NCI-H128 (cell line): ENCODE measurements around the gene RPS6KA6.

Source experiments
- DNase-seq: peaks from one replicate; lab custom pipeline; 2025; ENCODE audit not compliant: unreplicated experiment; lab: John Stamatoyannopoulos, UW

The RPS6KA6 gene

GRCh38 chrX:84187533-84188319, at the start of gene RPS6KA6:
TSS of gene RPS6KA6 (minus strand) at chrX:84188199. CDS start at chrX:84187899, 300 bp downstream.
- no peak for DNase-seq

GRCh38 chrX:84224741-84225140, 36.7 kb upstream of the RPS6KA6 start:
- no peak for DNase-seq

GRCh38 chrX:84223261-84223660, 35.3 kb upstream of the RPS6KA6 start:
- no peak for DNase-seq

GRCh38 chrX:84221181-84221580, 33.2 kb upstream of the RPS6KA6 start:
- DNase-seq, result no peak

- no peak for DNase-seq
Measured at GRCh38 chrX:84219551-84219950, 31.6 kb upstream of the RPS6KA6 start.

GRCh38 chrX:84218726-84219125, 30.7 kb upstream of the RPS6KA6 start:
- no peak for DNase-seq

- DNase-seq, result no peak
Measured at GRCh38 chrX:84216881-84217280, 28.9 kb upstream of the RPS6KA6 start.

GRCh38 chrX:84216406-84216805, 28.4 kb upstream of the RPS6KA6 start:
- no peak for DNase-seq

GRCh38 chrX:84205276-84205675, 17.3 kb upstream of the RPS6KA6 start:
- no peak for DNase-seq

- DNase-seq, result no peak
Measured at GRCh38 chrX:84199688-84200087, 11.7 kb upstream of the RPS6KA6 start.

GRCh38 chrX:84197550-84197949, 9.6 kb upstream of the RPS6KA6 start:
- DNase-seq, result no peak

- DNase-seq, result no peak
Measured at GRCh38 chrX:84192006-84192405, 4.0 kb upstream of the RPS6KA6 start.

- DNase-seq, result no peak
Measured at GRCh38 chrX:84189125-84189524, 1.1 kb upstream of the RPS6KA6 start.

GRCh38 chrX:84188320-84188834, 378 bp upstream of the RPS6KA6 start:
- peak; percentile 33 for DNase-seq

- DNase-seq, result no peak
Measured at GRCh38 chrX:84186603-84187532, 1.1 kb downstream of the RPS6KA6 start.

- no peak for DNase-seq
Measured at GRCh38 chrX:84182516-84182915, 5.5 kb downstream of the RPS6KA6 start.

GRCh38 chrX:84175958-84176357, 12.0 kb downstream of the RPS6KA6 start:
- DNase-seq, result no peak

GRCh38 chrX:84175274-84175673, 12.7 kb downstream of the RPS6KA6 start:
- no peak for DNase-seq

GRCh38 chrX:84174348-84174747, 13.7 kb downstream of the RPS6KA6 start:
- no peak for DNase-seq

- DNase-seq, result no peak
Measured at GRCh38 chrX:84170931-84171330, 17.1 kb downstream of the RPS6KA6 start.

GRCh38 chrX:84168574-84168973, 19.4 kb downstream of the RPS6KA6 start:
- DNase-seq, result no peak

GRCh38 chrX:84168095-84168494, 19.9 kb downstream of the RPS6KA6 start:
- no peak for DNase-seq
